H4 (cell line): ENCODE results near the gene APOE. TPM values are rescaled to one million over a fixed set of nuclear protein-coding genes. Genes with fewer than 3 reads are reported as not detected.
"Not testable (repeated sequence)": the region's sequence is repeated elsewhere in the genome, so short reads cannot be mapped to it uniquely, and the experiment has no call there.

Experiments used
- DNase-seq: peaks from one replicate; pipeline ENCODE4 v3.0.0-alpha.2; 2015; ENCODE audit warnings: low spot score
- total RNA-seq: library from RNA; depleted of rRNA; stranded (reverse); fragments of >200 nt; shearing (Covaris generic); gene quantifications from 2 replicates; pipeline ENCODE4 v1.2.3, GENCODE V29; 2014

Gene APOE
- total RNA-seq, 1 experiment from 2014 or later = 0.75 TPM

- DNase-seq = no peak
Measured at GRCh38 chr19:44884566-44884965, 21.0 kb upstream of the APOE start.

DNA sequence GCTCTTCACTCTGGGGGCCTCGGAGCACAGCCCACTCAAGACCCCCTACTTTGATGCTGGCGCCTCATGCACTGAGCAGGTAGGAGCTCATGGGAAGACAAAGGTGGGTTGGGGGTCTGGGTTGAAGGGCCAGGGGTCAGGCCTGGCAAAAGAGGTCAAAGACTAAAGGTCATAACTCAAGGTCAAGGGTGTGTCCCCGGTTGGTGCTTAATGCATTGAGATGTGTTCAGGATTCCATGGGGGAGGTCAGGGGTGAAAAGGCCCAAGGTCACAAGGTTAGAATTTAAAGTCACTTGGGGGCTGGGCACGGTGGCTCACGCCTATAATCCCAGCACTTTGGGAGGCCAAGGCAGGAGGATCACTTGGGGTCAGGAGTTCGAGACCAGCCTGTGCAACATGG, 19.5 kb upstream of the APOE start:
- DNase-seq = no peak

DNA sequence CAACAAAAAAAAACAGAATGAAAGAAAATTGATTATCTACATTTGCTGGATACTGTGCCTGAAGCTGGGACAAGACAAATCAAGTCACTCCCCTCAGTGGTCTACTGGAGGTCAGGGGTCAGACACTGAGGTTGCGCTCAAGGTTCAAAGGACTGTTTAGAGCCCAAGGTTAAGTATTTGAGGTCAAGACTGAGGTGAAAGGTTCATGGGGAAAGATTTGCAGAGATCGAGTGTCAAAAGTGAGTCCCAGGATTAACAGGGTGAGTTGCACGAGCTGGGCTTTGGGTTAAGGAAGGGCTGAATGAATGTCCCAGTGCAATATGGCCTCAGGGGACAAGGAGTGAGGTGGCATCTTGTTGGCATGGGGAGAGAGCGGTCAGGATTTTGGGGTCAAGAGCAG, 17.9 kb upstream of the APOE start:
- no peak for DNase-seq

- DNase-seq = not testable (repeated sequence)
Measured at GRCh38 chr19:44888335-44888734, 17.3 kb upstream of the APOE start.

DNA sequence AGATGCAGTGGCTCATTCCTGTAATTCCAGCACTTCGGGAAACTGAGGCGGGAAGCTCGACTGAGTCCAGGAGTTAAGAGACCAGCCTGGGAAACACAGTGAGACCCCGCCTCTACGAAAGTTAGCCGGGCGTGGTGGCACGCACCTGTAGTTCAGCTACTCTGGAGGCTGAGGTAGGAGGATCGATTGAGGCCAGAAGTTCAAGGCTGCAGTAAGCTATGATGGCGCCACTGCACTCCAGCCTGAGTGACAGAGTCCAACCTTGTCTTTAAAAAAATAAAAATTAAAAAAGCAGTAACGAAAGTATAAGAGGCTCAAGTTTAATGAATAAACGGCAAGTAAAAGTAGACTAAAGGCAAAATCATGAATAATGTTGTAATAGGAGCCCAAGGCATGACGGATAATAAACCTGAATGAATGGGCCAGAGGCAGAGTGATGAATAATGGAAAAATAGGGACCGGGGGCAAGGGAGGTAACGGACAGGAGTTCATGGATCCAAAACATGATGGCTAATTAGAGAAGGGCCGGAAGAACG, 15.7 kb upstream of the APOE start:
- DNase-seq = no peak

GRCh38 chr19:44890366-44891015, 15.1 kb upstream of the APOE start:
- peak; percentile 99 for DNase-seq

- peak; percentile 98 for DNase-seq
Measured at GRCh38 chr19:44891016-44891882, 14.3 kb upstream of the APOE start, which contains the start of gene TOMM40. TOMM40 (plus strand) TSS chr19:44891254; CDS start chr19:44891416, 162 bp downstream.

- no peak for DNase-seq
Measured at GRCh38 chr19:44892932-44893331, 12.7 kb upstream of the APOE start.

DNA sequence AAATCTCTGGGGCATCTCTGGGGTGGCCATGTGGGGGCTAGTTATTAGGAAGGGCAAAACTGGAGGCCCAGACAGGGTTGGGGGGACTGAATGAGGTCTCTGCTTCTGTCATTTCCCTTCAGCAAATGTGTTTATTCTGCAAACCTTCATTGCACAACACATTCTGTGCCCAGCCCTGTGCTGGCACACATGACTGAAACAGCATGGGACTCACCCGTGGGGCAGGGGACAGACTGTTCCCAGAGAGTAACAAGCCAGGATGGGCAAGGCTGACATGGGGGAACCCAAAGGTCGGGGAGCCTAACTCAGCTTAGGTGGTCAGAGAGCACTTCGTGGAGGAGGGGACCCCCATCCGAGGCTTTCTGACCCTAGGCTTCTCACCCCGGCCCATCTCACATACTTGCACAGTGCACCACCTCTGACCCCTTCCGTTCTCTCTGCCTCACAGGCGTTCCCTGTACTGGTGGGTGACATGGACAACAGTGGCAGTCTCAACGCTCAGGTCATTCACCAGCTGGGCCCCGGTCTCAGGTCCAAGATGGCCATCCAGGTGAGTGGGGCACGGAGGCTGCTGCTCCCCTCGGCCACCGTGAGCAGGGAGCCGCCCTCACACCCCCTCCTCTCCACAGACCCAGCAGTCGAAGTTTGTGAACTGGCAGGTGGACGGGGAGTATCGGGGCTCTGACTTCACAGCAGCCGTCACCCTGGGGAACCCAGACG, 12.1 kb upstream of the APOE start:
- DNase-seq = no peak

DNA sequence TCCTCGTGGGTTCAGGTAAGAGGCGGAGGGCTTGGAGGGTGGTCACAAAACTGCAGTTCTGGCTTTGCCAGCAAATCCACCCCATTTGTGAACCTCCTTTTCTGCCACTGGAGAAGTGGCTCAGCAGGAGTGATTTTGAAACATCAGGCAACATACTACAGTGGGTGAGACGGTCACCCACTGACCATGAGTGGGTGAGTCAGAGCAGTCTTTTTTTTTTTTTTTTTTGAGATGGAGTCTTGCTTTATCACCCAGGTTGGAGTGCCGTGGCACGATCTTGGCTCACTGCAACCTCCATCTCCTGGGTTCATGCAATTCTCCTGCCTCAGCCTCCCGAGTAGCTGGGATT, 11.6 kb upstream of the APOE start:
- no peak for DNase-seq

- no peak for DNase-seq
Measured at GRCh38 chr19:44894946-44895345, 10.7 kb upstream of the APOE start.

DNA sequence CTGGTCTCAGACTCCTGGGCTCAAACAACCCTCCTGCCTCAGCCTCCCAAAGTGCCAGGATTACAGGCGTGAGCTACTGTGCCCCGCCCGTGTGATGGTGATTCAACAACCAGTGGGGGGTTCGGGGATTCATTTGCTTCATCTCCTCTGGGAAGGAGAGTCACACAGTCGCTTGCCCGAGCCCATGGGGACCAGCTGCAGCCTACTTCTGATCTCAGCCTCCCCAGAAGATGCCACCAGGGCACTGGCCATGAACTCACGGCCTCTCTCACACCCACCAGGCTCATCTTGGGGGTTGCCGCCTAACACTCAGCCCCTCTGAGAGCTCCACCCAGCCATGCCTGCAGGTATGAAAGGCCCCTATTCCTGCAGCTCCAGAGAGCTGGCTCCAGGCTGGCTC, 7.8 kb upstream of the APOE start:
- DNase-seq = no peak

DNA sequence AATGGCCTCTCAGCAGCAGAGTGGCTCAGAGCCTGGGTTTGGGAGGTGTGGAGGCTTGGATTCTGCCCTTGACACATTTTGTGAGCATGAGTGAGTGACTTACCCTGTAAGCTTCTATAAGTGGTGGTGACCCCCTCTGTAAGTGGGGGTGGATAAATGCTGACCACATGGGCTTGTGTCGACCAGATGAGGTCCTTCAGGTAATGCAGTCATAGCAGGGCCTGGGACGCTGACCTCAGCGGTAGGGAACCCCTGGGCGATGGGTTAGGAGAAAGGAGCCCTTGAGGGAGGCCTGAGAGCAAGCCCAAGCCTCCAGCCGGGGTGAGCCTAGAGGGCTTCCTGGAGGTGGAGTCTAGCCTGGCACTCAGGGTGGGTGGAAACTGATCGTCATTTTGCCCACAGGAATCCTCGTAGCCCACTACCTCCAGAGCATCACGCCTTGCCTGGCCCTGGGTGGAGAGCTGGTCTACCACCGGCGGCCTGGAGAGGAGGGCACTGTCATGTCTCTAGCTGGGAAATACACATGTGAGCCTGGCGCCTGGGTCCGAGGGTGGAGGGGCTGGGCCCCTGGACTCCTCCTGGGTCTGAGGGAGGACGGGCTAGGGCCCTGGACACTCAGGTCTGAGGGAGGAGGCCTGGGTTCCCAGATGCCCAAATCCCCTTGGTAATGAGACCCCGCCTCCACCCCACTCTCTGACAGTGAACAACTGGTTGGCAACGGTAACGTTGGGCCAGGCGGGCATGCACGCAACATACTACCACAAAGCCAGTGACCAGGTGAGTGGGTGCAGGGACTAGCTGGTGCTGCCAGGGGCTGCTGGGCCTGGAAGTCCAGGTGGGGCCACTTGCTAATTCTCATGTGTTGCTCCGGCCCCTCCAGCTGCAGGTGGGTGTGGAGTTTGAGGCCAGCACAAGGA, 5.0 kb upstream of the APOE start:
- no peak for DNase-seq

GRCh38 chr19:44903216-44903601, 2.4 kb upstream of the APOE start:
- no peak for DNase-seq

DNA sequence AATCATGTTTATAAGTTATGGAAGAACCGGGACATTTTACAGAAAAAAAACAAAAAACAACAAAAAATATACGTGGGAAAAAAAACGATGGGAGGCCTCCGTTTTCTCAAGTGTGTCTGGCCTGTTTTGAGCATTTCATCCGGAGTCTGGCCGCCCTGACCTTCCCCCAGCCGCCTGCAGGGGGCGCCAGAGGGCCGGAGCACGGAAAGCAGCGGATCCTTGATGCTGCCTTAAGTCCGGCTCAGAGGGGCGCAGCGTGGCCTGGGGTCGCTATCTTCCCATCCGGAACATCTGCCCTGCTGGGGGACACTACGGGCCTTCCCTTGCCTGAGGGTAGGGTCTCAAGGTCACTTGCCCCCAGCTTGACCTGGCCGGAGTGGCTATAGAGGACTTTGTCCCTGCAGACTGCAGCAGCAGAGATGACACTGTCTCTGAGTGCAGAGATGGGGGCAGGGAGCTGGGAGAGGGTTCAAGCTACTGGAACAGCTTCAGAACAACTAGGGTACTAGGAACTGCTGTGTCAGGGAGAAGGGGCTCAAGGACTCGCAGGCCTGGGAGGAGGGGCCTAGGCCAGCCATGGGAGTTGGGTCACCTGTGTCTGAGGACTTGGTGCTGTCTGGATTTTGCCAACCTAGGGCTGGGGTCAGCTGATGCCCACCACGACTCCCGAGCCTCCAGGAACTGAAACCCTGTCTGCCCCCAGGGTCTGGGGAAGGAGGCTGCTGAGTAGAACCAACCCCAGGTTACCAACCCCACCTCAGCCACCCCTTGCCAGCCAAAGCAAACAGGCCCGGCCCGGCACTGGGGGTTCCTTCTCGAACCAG, 1.8 kb upstream of the APOE start:
- DNase-seq = no peak

GRCh38 chr19:44904426-44904994, 1.1 kb upstream of the APOE start:
- DNase-seq = no peak

DNA sequence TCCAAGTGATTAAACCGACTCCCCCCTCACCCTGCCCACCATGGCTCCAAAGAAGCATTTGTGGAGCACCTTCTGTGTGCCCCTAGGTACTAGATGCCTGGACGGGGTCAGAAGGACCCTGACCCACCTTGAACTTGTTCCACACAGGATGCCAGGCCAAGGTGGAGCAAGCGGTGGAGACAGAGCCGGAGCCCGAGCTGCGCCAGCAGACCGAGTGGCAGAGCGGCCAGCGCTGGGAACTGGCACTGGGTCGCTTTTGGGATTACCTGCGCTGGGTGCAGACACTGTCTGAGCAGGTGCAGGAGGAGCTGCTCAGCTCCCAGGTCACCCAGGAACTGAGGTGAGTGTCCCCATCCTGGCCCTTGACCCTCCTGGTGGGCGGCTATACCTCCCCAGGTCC, 2.0 kb downstream of the APOE start:
- DNase-seq = no peak

DNA sequence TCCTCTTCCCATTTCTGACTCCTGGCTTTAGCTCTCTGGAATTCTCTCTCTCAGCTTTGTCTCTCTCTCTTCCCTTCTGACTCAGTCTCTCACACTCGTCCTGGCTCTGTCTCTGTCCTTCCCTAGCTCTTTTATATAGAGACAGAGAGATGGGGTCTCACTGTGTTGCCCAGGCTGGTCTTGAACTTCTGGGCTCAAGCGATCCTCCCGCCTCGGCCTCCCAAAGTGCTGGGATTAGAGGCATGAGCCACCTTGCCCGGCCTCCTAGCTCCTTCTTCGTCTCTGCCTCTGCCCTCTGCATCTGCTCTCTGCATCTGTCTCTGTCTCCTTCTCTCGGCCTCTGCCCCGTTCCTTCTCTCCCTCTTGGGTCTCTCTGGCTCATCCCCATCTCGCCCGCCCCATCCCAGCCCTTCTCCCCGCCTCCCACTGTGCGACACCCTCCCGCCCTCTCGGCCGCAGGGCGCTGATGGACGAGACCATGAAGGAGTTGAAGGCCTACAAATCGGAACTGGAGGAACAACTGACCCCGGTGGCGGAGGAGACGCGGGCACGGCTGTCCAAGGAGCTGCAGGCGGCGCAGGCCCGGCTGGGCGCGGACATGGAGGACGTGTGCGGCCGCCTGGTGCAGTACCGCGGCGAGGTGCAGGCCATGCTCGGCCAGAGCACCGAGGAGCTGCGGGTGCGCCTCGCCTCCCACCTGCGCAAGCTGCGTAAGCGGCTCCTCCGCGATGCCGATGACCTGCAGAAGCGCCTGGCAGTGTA, 2.7 kb downstream of the APOE start:
- no peak for DNase-seq

DNA sequence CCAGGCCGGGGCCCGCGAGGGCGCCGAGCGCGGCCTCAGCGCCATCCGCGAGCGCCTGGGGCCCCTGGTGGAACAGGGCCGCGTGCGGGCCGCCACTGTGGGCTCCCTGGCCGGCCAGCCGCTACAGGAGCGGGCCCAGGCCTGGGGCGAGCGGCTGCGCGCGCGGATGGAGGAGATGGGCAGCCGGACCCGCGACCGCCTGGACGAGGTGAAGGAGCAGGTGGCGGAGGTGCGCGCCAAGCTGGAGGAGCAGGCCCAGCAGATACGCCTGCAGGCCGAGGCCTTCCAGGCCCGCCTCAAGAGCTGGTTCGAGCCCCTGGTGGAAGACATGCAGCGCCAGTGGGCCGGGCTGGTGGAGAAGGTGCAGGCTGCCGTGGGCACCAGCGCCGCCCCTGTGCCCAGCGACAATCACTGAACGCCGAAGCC, 3.3 kb downstream of the APOE start:
- no peak for DNase-seq
